ENCODE results near the gene S100A11.
A peak's percentile ranks its signal among the peaks of the same experiment; 100 is the strongest.

The S100A11 gene

GRCh38 chr1:152029144-152029928, 7.5 kb downstream of the S100A11 start:
- Histone ChIP-seq H3K4me3 (ENCODE audit: low read depth in 1 of 2, low read length in 1 of 2) (no peak overlapping the region), H3K36me3 (peaks cover 52% of the 10 kb centered on the region), H3K9me3 (peaks cover 5% of the 10 kb centered on the region), H3K27me3 (no peaks in the 10 kb centered on the region), H3K4me1 (ENCODE audit: control insufficient read depth in 1 of 2, insufficient read depth in 1 of 2, low read depth in 1 of 2, low read length in 1 of 2) (peaks cover 45 to 48% of the 10 kb centered on the region in 2 experiments), H3K27ac (peak overlapping the region; percentile 98)
- TF ChIP-seq CTCF (IDR thresholded peaks at IDR 0.05) = no peak

- Histone ChIP-seq H3K9me3 (no peaks in the 10 kb centered on the region), H3K27ac (no peak overlapping the region), H3K4me1 (ENCODE audit: control insufficient read depth in 1 of 2, insufficient read depth in 1 of 2, low read depth in 1 of 2, low read length in 1 of 2) (peaks cover 23 to 24% of the 10 kb centered on the region in 2 experiments), H3K27me3 (no peaks in the 10 kb centered on the region), H3K4me3 (ENCODE audit: low read depth in 1 of 2, low read length in 1 of 2) (no peak overlapping the region), H3K36me3 (peaks cover 28% of the 10 kb centered on the region)
- no peak for TF ChIP-seq CTCF (IDR thresholded peaks at IDR 0.05)
Observed at GRCh38 chr1:152026895-152027294, 9.9 kb downstream of the S100A11 start.

- H3K27ac ChIP-seq = no peak overlapping the region
- H3K4me3 ChIP-seq (ENCODE audit: low read depth in 1 of 2, low read length in 1 of 2) = no peak overlapping the region
Observed at GRCh38 chr1:152024223-152024622, 12.6 kb downstream of the S100A11 start.

GRCh38 chr1:152023221-152023620, 13.6 kb downstream of the S100A11 start:
- H3K4me1 ChIP-seq (ENCODE audit: control insufficient read depth in 1 of 2, insufficient read depth in 1 of 2, low read depth in 1 of 2, low read length in 1 of 2) = no peaks in the 10 kb centered on the region
- no peak for TF ChIP-seq CTCF (IDR thresholded peaks at IDR 0.05)
- no peak overlapping the region for H3K4me3 ChIP-seq (ENCODE audit: low read depth in 1 of 2, low read length in 1 of 2)
- no peaks in the 10 kb centered on the region for H3K36me3 ChIP-seq
- H3K9me3 ChIP-seq = no peaks in the 10 kb centered on the region
- no peaks in the 10 kb centered on the region for H3K27me3 ChIP-seq
- H3K27ac ChIP-seq = no peak overlapping the region

More at GRCh38 chr1:152024223-152024622, 12.6 kb downstream of the S100A11 start:
- TF ChIP-seq CTCF (IDR thresholded peaks at IDR 0.05) = no peak
- Histone ChIP-seq H3K36me3 (peaks cover 6% of the 10 kb centered on the region), H3K4me1 (ENCODE audit: control insufficient read depth in 1 of 2, insufficient read depth in 1 of 2, low read depth in 1 of 2, low read length in 1 of 2) (peaks cover 4 to 7% of the 10 kb centered on the region in 2 experiments), H3K27me3 (no peaks in the 10 kb centered on the region), H3K9me3 (no peaks in the 10 kb centered on the region)

GRCh38 chr1:152022474-152022873, 14.3 kb downstream of the S100A11 start:
- H3K9me3 ChIP-seq = no peaks in the 10 kb centered on the region
- H3K4me1 ChIP-seq (ENCODE audit: control insufficient read depth in 1 of 2, insufficient read depth in 1 of 2, low read depth in 1 of 2, low read length in 1 of 2) = no peaks in the 10 kb centered on the region
- no peak for TF ChIP-seq CTCF (IDR thresholded peaks at IDR 0.05)
- H3K36me3 ChIP-seq = no peaks in the 10 kb centered on the region
- no peak overlapping the region for H3K27ac ChIP-seq
- H3K4me3 ChIP-seq (ENCODE audit: low read depth in 1 of 2, low read length in 1 of 2) = no peak overlapping the region
- H3K27me3 ChIP-seq = no peaks in the 10 kb centered on the region

Data from neutrophil (primary cell).